Measurements from ENCODE around the gene MAPK11.

- TF ChIP-seq, protein P1, sequence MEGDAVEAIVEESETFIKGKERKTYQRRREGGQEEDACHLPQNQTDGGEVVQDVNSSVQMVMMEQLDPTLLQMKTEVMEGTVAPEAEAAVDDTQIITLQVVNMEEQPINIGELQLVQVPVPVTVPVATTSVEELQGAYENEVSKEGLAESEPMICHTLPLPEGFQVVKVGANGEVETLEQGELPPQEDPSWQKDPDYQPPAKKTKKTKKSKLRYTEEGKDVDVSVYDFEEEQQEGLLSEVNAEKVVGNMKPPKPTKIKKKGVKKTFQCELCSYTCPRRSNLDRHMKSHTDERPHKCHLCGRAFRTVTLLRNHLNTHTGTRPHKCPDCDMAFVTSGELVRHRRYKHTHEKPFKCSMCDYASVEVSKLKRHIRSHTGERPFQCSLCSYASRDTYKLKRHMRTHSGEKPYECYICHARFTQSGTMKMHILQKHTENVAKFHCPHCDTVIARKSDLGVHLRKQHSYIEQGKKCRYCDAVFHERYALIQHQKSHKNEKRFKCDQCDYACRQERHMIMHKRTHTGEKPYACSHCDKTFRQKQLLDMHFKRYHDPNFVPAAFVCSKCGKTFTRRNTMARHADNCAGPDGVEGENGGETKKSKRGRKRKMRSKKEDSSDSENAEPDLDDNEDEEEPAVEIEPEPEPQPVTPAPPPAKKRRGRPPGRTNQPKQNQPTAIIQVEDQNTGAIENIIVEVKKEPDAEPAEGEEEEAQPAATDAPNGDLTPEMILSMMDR (IDR thresholded peaks at IDR 0.05) = no peak
- no peak for TF ChIP-seq EZH2 (IDR thresholded peaks at IDR 0.05; ENCODE audit: borderline replicate concordance, insufficient read depth, low read depth, low read length, poor library complexity, severe bottlenecking)
Measured at GRCh38 chr22:50297510-50298265, 27.5 kb upstream of the MAPK11 start.

Data from B cell (primary cell).